Measurements from ENCODE around the gene SP5. TPM values are rescaled to one million over a fixed set of nuclear protein-coding genes. Genes with fewer than 3 reads are reported as not detected.

The SP5 gene
- total RNA-seq, 1 donor from 2014 or later = 0.11 TPM

- H3K4me1 ChIP-seq (ENCODE audit: insufficient read depth, low read length) = peaks cover 6% of the 10 kb centered on the region
- Mint-ChIP-seq H3K4me1 (ENCODE audit: low read depth, unreplicated experiment) (peaks cover 9% of the 10 kb centered on the region), H3K9me3 (ENCODE audit: unreplicated experiment) (peaks cover 3% of the 10 kb centered on the region), H3K27ac (ENCODE audit: unreplicated experiment) (no peak overlapping the region), H3K36me3 (ENCODE audit: low read depth, unreplicated experiment) (peaks cover 2% of the 10 kb centered on the region), H3K27me3 (ENCODE audit: low read depth, unreplicated experiment) (peaks cover 74% of the 10 kb centered on the region), H3K4me3 (ENCODE audit: unreplicated experiment) (no peak overlapping the region)
- DNase-seq (ENCODE audit: low read depth) (no peak), FAIRE-seq (no peak)
- no peak overlapping the region for H3K9ac ChIP-seq (ENCODE audit: low read length)
- H4K20me1 ChIP-seq (ENCODE audit: insufficient read depth, low read length) = no peaks in the 10 kb centered on the region
- TF ChIP-seq CTCF (IDR thresholded peaks at IDR 0.05; ENCODE audit: insufficient read depth, low read depth, low read length) (no peak), EZH2 (IDR thresholded peaks at IDR 0.05; ENCODE audit: insufficient read depth, low read length) (no peak)
- no peaks in the 10 kb centered on the region for H3K9me3 ChIP-seq (ENCODE audit: insufficient read depth, low read depth, low read length)
- peaks cover 74% of the 10 kb centered on the region for H3K27me3 ChIP-seq (ENCODE audit: insufficient read depth, low read length)
- H2AFZ ChIP-seq (ENCODE audit: low read depth, low read length) = no peak overlapping the region
- no peak overlapping the region for H3K4me2 ChIP-seq (ENCODE audit: low read length)
- no peak overlapping the region for H3K4me3 ChIP-seq (ENCODE audit: insufficient read depth, low read depth, low read length)
- no peaks in the 10 kb centered on the region for H3K36me3 ChIP-seq (ENCODE audit: insufficient read depth, low read length)
- no peak overlapping the region for H3K27ac ChIP-seq (ENCODE audit: low read depth, low read length)
- no peaks in the 10 kb centered on the region for H3K79me2 ChIP-seq (ENCODE audit: insufficient read depth, low read length)
Observed at GRCh38 chr2:170710609-170710979, 4.5 kb upstream of the SP5 start.

GRCh38 chr2:170711196-170711773 is 3.9 kb upstream of the SP5 start:
- peaks cover 75% of the 10 kb centered on the region for H3K27me3 Mint-ChIP-seq (ENCODE audit: low read depth, unreplicated experiment)
- H3K4me3 Mint-ChIP-seq (ENCODE audit: unreplicated experiment) = no peak overlapping the region

More at GRCh38 chr2:170711196-170711773, 3.9 kb upstream of the SP5 start:
- H3K4me1 ChIP-seq (ENCODE audit: insufficient read depth, low read length) = peaks cover 6% of the 10 kb centered on the region
- H3K4me2 ChIP-seq (ENCODE audit: low read length) = no peak overlapping the region
- H3K36me3 Mint-ChIP-seq (ENCODE audit: low read depth, unreplicated experiment) = peaks cover 2% of the 10 kb centered on the region
- peaks cover 3% of the 10 kb centered on the region for H3K9me3 Mint-ChIP-seq (ENCODE audit: unreplicated experiment)
- H3K4me1 Mint-ChIP-seq (ENCODE audit: low read depth, unreplicated experiment) = peaks cover 9% of the 10 kb centered on the region
- no peak overlapping the region for H2AFZ ChIP-seq (ENCODE audit: low read depth, low read length)
- no peak overlapping the region for H3K9ac ChIP-seq (ENCODE audit: low read length)
- no peak overlapping the region for H3K4me3 ChIP-seq (ENCODE audit: insufficient read depth, low read depth, low read length)
- H3K36me3 ChIP-seq (ENCODE audit: insufficient read depth, low read length) = no peaks in the 10 kb centered on the region
- TF ChIP-seq CTCF (IDR thresholded peaks at IDR 0.05; ENCODE audit: insufficient read depth, low read depth, low read length) = no peak
- no peak for TF ChIP-seq EZH2 (IDR thresholded peaks at IDR 0.05; ENCODE audit: insufficient read depth, low read length)
- H4K20me1 ChIP-seq (ENCODE audit: insufficient read depth, low read length) = no peaks in the 10 kb centered on the region
- FAIRE-seq = no peak
- H3K27me3 ChIP-seq (ENCODE audit: insufficient read depth, low read length) = peaks cover 78% of the 10 kb centered on the region
- no peaks in the 10 kb centered on the region for H3K79me2 ChIP-seq (ENCODE audit: insufficient read depth, low read length)
- H3K9me3 ChIP-seq (ENCODE audit: insufficient read depth, low read depth, low read length) = no peaks in the 10 kb centered on the region
- DNase-seq (ENCODE audit: low read depth) = no peak
- no peak overlapping the region for H3K27ac ChIP-seq (ENCODE audit: low read depth, low read length)
- H3K27ac Mint-ChIP-seq (ENCODE audit: unreplicated experiment) = no peak overlapping the region
